Measurements from ENCODE around the gene AHCYL2. TPM values are rescaled to one million over a fixed set of nuclear protein-coding genes. Genes with fewer than 3 reads are reported as not detected.

AHCYL2 gene
- total and polyA plus RNA-seq, 12 donors: 2.5 to 7.7 (median 5.6) TPM

DNA sequence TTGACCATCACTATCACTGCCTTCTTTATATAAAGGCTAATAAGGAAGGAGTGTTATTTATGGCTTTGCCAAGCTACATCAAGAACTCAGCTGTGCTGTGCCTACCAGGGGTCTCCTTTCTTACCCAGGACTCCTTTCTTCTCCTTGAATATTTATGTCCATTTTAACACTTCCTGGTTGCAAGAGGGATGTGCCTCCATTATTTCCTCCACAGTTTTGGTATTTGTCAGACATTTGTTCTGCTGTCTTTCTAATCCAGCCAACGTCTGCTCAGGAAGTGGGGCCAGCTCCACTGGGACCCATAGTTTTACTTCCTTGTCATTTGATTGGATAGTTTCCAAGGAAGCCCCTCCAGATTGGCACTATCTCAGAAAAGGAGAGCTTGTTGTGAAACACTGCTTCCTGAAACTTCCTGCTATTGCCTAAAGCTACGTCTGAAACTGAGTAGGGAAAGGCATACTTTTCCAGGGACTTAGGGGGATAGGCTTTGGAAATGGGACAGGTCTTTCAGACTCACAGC lies 202.8 kb downstream of the AHCYL2 start:
- ATAC-seq (no peak), DNase-seq (no peak)
- H3K36me3 ChIP-seq: peaks cover 0 to 49% (median 0%) of the 10 kb centered on the region in 9 donors
- H3K27ac ChIP-seq: no peak overlapping the region
- no peaks in the 10 kb centered on the region for H3K9me3 ChIP-seq
- no peak overlapping the region for H3K4me3 ChIP-seq
- peaks cover 0 to 13% (median 4%) of the 10 kb centered on the region in 9 donors for H3K4me1 ChIP-seq
- 35 to 43% methylated on average over 2 of the region's 2 CpGs for WGBS, 2 donors
- TF ChIP-seq, protein P1, sequence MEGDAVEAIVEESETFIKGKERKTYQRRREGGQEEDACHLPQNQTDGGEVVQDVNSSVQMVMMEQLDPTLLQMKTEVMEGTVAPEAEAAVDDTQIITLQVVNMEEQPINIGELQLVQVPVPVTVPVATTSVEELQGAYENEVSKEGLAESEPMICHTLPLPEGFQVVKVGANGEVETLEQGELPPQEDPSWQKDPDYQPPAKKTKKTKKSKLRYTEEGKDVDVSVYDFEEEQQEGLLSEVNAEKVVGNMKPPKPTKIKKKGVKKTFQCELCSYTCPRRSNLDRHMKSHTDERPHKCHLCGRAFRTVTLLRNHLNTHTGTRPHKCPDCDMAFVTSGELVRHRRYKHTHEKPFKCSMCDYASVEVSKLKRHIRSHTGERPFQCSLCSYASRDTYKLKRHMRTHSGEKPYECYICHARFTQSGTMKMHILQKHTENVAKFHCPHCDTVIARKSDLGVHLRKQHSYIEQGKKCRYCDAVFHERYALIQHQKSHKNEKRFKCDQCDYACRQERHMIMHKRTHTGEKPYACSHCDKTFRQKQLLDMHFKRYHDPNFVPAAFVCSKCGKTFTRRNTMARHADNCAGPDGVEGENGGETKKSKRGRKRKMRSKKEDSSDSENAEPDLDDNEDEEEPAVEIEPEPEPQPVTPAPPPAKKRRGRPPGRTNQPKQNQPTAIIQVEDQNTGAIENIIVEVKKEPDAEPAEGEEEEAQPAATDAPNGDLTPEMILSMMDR (IDR thresholded peaks at IDR 0.05): no peak
- H3K27me3 ChIP-seq: peaks cover 0 to 2% (median 0%) of the 10 kb centered on the region in 7 donors
- intact Hi-C loops (cut with DNase I): no loop called here

DNA sequence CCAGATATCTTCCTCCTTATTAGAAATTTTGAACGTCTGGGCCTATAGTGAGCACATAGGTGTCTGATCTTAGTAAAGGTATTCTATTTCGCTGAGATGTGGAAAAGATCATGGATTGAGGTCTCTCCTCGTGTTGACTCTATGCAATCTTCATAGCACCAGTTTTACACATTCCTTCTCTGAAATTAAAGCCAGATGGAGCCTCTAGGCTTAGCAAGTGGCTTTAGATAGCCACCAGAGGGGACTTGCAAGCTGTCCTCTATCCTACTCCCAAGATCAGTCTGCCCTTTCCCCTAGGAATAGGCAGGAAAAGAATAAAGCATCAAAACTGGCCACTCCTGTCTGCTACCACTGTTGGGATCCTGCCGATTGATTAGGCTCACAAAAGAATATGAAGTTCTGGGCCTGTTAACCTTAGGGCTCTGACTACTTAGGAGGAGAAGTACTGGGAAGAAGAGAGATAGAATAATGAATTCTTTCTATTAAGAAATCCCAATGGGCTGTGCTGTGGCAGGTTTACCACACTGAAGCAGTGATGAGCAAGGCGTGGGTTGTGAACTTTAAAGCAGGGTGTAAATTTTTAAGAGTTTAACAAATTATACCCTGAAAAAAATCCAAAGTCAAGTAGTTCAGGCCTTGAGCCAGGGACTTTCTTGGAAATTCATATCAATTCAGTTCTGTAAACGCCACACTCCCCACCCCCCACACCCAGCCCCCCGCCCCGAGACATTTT lies 207.2 kb downstream of the AHCYL2 start:
- 85 to 88% methylated on average over 8 of the region's 8 CpGs for WGBS, 2 donors
- peaks cover 0 to 35% (median 0%) of the 10 kb centered on the region in 7 donors for H3K27me3 ChIP-seq
- TF ChIP-seq, protein P1 (IDR thresholded peaks at IDR 0.05): no peak
- ATAC-seq (no peak), DNase-seq (no peak)
- intact Hi-C loops (cut with DNase I): loop anchor here in 1 of 10 donors (10.0 kb wide), 1 partner anchor 57 kb away; no protein-coding TSS in a partner anchor
- no peak overlapping the region for H3K27ac ChIP-seq
- H3K36me3 ChIP-seq: peaks cover 0 to 13% (median 0%) of the 10 kb centered on the region in 9 donors
- H3K4me3 ChIP-seq: no peak overlapping the region
- H3K4me1 ChIP-seq: peaks cover 0 to 22% (median 8%) of the 10 kb centered on the region in 9 donors
- H3K9me3 ChIP-seq: no peaks in the 10 kb centered on the region

DNA sequence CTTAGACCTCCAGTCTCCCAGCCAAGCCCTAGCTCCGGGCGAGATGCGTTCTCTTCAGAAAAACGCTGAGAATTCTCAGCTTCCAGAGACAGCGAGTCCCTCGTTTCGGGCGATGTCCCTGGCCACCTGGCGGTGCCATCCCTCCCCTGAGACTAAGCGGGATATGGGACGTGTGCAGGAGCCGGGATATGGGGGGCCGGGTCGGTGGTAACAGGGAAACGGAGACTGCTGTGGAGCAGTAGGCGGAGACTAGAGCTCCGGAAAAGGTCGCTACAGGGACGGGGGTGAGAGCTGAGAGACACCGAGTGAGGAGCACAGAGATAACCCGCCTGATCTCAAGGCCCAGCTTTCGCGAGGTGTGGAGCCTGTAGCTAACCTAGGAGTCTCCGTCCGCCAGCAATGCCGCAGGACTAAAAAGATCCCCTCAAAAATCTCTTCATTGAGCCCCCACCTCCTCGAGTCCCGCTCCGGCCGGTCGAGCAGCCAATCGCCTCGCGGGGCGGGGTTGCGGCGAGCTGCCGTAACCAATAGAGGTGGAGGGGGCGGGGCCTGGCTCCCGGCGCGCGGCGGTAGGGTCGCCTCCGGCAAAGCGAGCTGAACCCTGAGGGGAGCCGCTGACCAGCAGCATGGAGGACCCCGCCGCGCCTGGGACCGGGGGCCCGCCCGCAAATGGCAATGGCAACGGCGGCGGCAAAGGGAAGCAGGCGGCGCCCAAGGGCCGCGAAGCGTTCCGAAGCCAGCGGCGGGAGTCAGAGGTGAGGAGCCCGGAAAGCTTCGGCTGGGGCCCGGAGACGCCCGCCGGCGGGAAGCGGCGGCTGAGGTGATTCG lies 209.2 kb downstream of the AHCYL2 start, which contains the start of gene STRIP2:
Gene STRIP2, plus strand, starts transcription at position 586 of the 828 bp plus-strand sequence. Its CDS starts 41 bp downstream, at position 627.
- WGBS, 2 donors: 0% methylated on average over 75 of the region's 75 CpGs
- intact Hi-C loops (cut with DNase I): loop anchor here in 1 of 10 donors (10.0 kb wide), 1 partner anchor 59 kb away; no protein-coding TSS in a partner anchor
- peaks cover 0 to 2% (median 0%) of the 10 kb centered on the region in 9 donors for H3K36me3 ChIP-seq
- peaks cover 0 to 35% (median 0%) of the 10 kb centered on the region in 7 donors for H3K27me3 ChIP-seq
- DNase-seq (peak; percentile 93 to 94), ATAC-seq (peak; percentile 98 to 100 (median 99))
- H3K27ac ChIP-seq: peak within 1 kb of the TSS in 9 of 10 donors; percentile 63 to 86 (median 78)
- peak within 1 kb of the TSS; percentile 45 to 92 (median 86) for H3K4me3 ChIP-seq
- H3K4me1 ChIP-seq: peaks cover 0 to 28% (median 8%) of the 10 kb centered on the region in 9 donors
- TF ChIP-seq, protein P1 (IDR thresholded peaks at IDR 0.05): peak in 4 of 9 donors; percentile 17 to 34 (median 30)
- no peaks in the 10 kb centered on the region for H3K9me3 ChIP-seq

Data from heart right ventricle (tissue), 16 donors.